Stimulated activated CD8-positive, alpha-beta memory T cell treated with anti-CD3 and anti-CD28 coated beads, Interleukin-2, amount 100 ng/mL, for 48 hours (primary cell): ENCODE measurements around the gene TPRG1.

Source experiments
- DNase-seq, 2 donors: peaks; one replicate each; pipeline ENCODE4 v3.0.0-alpha.2; 2020; ENCODE audit warnings: low read depth in 2 of 2

TPRG1 gene

DNA sequence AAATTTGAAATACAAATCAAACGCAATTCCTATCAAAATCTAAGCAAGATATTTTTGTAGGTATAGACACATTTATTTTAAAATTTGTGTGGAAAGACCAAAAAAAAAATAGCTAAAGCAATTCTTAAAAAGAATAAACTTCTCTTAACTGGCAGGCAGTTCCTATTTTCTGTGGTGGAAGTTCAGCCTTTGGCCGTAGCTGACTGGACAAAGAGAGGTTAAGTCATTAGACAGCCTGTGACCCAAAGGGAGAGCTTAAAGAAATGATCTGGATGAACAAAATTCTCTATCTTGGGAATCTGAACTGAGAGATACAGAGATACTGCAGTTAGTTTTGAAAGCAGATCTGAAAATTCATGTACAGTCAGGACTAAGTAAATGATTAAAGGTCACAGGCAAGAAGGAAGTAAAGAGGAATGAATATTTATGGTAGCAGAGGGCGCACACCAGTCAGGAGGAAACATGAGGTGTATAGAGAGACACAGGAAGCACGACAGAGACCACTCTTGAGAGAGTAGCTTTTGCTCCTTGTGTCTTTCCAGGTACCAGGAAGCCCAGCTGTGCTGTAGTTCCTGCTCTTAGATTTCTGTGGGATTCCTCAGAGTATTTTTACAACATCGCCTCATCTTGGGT, 57.5 kb downstream of the TPRG1 start:
- DNase-seq = no peak

DNA sequence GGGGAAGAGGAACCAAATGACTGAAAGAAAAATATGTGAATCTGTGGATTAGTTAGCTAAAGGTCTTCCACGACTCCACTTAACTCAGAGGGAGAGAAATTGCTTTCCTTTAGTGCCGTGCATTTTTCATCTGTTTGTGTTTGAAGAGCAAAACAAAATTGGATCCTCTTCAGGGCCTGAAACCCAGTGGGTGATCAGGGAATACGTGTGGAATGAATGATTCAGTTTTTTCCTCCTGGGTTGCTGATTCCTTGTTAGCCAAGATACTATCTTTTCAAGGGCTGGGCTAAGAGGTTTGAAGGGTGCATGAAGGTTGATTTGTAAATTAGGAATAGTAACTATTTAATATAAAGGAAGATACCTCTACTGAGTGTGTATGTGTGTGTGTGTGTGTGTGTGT, 61.0 kb downstream of the TPRG1 start:
- DNase-seq = no peak

- DNase-seq = peak in 1 of 2 donors; percentile 1
Measured at GRCh38 chr3:189233225-189233858, 61.6 kb downstream of the TPRG1 start.

DNA sequence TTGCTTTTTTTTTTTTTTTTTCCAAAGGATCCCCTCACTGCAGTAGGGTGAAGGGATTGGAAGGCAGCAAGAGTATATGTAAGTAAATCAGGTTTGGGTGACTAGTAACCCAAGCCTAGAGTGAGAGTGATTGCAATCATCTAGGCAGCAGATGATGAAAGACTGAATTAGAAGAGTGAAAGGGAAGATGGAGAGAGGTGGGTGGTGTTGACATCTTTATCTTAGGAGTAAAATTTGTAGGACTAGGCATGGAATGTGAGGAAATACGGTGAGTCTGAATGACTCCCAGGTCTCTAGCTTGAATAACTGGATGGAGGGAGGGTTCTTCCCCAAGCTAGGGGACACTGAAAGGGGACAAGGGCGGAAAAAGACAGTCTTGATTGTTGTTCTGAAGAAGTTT, 63.4 kb downstream of the TPRG1 start:
- DNase-seq = no peak

DNA sequence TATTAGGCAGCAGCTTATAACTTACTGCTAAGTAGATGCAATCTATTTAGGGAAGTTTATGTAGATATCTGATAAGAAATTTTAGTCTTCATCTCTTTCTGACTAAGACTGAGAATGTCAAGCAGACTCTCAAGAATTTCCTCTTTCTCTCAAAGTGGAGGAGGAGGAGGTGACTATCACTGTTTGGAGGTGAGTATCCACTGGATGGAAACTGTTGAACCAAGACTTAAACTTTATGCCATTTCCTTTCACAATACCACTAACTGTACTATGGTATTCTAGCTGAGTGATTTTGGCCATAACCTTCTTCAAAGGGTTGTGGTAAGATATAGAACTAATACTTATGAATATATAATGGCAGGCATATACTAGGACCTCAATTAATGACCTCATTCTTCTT, 64.6 kb downstream of the TPRG1 start:
- DNase-seq = no peak

GRCh38 chr3:189237526-189237925, 65.8 kb downstream of the TPRG1 start:
- no peak for DNase-seq

GRCh38 chr3:189238071-189238470, 66.3 kb downstream of the TPRG1 start:
- DNase-seq = no peak

DNA sequence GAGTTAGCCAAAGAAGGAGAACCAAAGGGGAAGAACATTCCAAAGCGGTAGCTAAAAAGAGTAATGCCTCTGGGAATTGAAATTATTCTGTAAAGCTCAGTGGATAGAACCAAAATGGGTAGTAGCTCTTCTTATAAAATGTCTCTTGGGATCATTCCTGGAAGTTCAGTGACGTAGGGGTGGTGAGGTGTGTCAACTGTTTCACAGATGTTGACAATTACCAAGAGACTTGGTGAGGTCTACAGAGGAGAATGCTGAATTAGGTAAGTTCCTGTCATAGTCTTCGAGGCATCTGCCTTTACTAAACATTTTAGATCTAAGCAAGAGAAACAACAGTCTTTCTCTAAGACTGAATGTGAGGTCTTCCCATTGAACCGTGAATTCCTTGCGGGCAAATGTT, 67.8 kb downstream of the TPRG1 start:
- DNase-seq = no peak

DNA sequence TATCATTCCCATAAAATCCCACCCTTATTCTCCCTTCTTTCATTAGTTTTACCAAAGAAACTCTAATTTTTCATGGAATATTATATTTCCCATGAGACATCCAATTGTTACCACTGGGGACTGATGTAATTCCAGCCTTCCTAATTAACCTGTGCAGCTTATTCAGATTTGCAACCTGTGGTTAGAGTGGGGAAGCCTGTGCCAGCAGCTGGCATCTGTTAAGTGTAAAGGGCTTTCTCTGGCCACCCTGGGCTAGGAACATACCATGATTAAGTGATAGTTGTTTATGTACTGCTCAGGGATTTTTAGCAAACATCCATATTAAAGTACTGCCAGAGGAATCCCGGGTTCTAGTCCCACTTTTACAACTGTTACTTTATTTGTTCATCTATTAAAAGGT, 78.2 kb downstream of the TPRG1 start:
- no peak for DNase-seq

- DNase-seq = no peak
Measured at GRCh38 chr3:189258261-189258660, 86.5 kb downstream of the TPRG1 start.

DNA sequence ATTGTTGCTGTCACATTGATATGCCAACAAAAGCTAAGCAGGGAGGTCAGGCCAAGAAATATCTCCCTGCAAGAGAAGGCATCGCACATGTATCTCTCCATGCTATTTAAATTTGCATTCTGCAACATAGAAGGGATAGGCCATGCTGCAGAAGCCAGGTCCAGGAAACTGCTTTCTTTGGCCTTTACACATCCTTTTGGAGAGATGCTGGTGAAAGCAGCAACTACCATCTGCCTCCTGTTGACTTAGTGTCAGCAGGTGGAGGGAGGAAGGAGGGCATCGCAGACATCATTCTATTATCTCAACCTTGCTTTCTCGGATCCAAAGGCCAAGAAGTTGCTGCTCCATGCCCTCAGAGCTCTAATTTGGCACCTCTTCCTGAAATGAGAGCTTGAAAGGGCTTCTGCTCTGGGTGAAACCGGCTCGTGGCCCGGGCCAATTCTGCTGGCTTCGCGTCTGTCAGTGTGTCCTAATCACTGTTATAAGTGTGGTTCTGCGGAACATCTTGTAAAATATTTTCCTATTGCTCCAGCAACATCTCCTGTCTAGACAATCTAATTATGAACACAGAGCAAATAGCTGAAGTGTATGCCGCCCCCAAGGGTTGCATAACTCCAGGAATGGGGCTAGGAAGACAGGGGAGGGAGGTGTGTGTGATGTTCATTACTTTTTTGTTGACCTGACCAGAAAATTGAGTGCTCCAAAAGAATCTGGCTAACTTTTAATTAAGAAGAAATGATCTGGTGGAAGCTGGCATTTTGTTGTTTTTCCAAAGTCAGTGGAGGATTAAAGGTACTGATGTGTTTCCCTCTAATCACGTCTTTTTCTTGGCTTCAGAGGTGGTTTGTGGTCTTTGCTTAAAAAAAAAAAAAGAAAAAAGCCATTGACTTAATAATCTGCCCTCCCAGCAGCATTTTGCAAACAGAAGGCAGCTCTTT, 89.1 kb downstream of the TPRG1 start:
- DNase-seq = no peak

DNA sequence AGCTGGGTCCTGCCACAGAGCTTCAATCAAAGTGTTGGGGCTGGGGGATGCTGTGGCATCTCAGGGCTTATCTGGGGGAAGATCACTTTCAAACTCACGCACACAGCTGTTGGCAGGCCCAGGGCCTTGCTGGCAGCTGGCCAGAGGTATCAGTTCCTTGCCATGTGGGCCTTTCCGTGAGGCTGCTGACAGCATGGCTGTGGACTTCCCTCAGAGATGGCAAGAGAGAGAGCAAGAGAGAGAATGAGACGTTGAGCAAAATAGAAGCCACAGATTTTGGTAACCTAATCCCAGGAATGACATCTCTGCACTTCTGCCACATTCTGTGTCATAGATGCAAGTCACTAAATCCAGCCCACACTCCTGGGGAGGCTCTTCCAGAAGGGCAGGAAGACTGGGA, 91.0 kb downstream of the TPRG1 start:
- DNase-seq = no peak

DNA sequence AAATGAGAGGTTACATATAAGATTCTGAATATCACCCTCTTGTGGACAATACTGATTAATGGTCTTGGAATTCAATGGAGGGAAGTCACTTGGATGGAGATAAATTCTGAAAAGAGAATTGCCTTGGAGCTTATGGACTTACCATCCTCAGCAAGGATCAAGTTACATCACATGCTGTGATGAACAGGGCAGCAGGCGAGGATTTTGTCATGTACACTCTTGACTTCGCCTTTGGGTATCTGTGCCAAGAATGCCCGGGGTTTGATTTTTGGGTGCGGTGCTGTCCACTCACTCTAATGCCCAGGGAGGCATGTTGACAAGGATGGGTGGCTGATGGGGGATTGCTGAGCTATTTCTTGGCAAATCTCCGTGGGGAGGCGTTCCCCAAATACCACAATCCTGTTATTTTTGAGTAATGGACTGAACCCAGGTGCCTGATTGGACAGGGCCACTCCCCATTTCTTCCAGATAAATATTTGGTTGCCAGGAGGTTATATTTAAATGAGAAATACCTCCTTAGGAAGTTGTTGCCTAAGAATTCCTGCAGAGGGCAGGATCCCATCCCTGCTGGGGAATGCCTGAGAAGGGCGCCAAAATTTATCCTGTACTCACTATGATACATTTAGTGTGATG, 96.3 kb downstream of the TPRG1 start:
- no peak for DNase-seq

DNA sequence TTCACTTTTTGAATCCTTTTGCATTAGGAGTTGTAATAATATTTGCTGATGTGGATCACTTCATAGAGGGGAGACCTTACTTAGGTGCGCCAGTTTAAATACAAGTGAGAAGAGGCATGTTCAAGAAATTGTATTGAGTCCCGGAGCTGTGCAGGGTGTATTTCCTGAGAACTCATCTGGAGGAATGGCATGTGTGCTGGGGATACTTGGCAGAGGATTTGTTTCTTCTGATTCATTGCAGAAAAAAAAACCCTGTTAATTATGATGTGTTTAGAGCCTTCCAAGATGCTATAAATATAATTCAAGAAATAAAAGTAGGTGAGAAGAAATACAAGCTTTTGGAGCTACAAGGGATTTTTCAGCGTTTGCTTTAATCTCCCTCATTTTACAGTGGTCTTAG, 97.6 kb downstream of the TPRG1 start:
- no peak for DNase-seq

- DNase-seq = peak in 1 of 2 donors; percentile 32
Measured at GRCh38 chr3:189270248-189270832, 98.6 kb downstream of the TPRG1 start.

DNA sequence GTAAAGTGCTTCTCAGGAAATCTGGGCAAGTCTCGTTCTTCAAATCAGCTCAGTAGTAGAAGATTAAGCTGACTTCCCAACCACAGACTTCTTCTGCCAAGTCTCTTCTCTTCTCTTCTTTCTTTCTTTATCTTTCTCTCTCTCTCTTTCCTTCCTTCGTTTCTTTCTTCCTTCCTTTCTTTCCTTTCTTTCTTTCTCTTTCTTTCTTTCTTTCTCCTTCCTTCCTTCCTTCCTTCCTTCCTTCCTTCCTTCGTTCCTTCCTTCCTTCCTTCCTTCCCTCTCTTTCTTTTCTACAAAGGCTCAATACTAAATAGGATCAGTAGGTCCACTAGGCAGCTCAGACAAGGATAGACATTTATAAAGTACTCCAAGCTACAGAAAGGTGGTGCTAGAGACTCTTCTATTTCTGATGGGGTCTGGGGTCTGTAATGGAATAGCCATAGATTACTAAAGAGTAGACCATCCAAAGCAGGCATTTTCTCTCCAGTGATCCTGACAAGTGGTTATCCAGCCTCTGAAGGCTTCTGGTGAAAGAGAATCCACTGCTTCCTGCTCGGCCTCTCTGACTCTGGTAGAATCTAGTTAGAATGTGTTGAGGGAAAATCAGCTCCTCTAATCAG, 100.8 kb downstream of the TPRG1 start:
- no peak for DNase-seq

DNA sequence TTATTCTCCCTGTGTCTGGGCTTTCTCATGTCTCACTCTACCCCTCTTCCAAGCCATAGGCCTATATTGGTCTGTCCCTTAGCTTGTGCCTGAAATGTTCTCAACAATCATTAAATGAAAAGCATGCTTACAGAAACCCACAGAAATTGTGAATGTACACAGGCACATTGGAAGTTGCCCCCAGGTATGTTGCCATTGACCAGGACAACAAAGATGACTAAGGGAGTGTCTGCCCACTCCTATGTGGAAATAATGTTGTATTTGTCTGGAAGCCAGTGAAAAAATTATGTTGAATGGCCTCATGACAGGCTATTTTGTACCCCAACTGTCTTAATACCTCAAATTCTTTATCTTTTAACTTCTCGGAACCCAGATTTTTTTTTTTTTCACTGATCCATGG, 102.0 kb downstream of the TPRG1 start:
- no peak for DNase-seq

DNA sequence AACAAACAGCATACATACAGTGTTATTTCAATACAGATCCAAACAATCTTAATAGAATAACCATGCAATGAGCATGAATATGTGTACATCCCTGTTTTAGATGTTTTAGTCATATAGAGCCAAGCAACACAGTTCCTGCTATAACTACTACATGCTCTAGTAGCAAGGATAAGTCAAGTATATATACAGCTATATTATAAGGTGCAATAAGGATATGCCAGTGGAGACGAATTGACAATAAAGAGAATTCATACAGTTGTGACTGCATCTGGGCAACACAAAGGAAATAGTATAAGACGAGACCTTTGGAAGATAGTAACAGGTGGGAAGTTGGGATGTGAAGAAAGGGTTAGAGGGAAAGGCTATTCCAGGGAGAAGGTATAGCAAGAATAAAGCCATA, 103.4 kb downstream of the TPRG1 start:
- DNase-seq = no peak

GRCh38 chr3:189275852-189276251, 104.1 kb downstream of the TPRG1 start:
- DNase-seq = no peak

GRCh38 chr3:189276444-189277219, 104.9 kb downstream of the TPRG1 start:
- DNase-seq = no peak

DNA sequence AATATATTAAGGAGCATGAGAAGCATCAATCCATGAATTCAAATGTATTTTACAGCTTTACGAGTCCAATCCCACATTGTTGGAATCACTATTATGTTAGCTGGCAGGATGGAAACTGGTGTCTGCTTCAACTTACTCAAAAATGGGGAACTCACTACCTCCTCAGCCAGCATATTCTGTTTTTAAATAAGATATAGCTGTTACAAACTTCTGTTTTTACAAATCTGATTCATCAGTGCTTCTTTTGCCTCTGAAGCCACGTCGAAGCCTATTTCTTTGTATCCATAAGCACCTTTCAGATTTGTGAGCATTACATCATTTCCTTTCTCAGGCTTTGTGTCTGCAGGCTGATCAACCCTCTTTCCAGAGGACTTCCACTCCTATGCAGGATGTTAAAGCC, 105.9 kb downstream of the TPRG1 start:
- no peak for DNase-seq
